ENCODE measurements around the gene MPZL1. TPM values are rescaled to one million over a fixed set of nuclear protein-coding genes. Genes with fewer than 3 reads are reported as not detected.

MPZL1 gene
- total and polyA plus RNA-seq, 2 donors (not counting 3 experiments of a cell fraction or from before 2014, with no cell fraction given), result 41.7 to 99.1 TPM

DNA sequence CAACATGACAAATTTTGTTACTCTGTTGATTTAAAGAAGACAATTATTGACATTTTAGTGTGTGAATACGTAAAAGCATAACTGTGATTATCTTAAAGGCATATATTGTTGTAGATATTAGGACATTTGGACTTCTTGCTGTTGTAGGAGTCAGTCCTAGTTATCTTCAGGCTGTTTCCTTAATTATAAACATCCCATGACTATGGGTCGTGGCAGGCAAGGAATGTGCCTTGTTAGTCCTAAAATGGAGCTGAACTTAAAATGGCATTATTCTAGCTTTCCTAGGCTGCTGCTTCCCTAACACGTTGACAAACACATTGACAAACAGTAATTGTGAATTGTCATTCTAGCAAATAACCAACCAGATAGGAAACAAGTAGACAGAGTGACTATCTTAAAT is 4.4 kb upstream of the MPZL1 start:
- no peaks in the 10 kb centered on the region for H3K9me3 ChIP-seq (replicated peaks; ENCODE audit: control insufficient read depth, insufficient read depth, low read length)
- H3K4me2 ChIP-seq (ENCODE audit: insufficient read depth, low read length), result no peak overlapping the region
- no peak overlapping the region for H2AFZ ChIP-seq (ENCODE audit: low read depth, low read length)
- H3K27ac ChIP-seq (ENCODE audit: insufficient read depth, low read depth, low read length), result no peak overlapping the region
- intact Hi-C loops (cut with micrococcal nuclease), result loop anchor here (10.0 kb wide), 1 partner anchor 1647 kb away; the partner anchor contains the start of genes BLZF1 and NME7
- H3K9ac ChIP-seq (replicated peaks; ENCODE audit: extremely low read depth, insufficient read depth, low read length), result no peak overlapping the region
- no TSS peak for BruUV-seq (replicated peaks)
- no peaks in the 10 kb centered on the region for H4K20me1 ChIP-seq (replicated peaks; ENCODE audit: control insufficient read depth, extremely low read depth, insufficient read depth, low read length)
- no peak for DNase-seq (ENCODE audit: low read depth, low spot score)
- peaks cover 0 to 1% of the 10 kb centered on the region in 2 experiments for H3K27me3 ChIP-seq (ENCODE audit: control insufficient read depth in 2 of 2, insufficient read depth in 2 of 2, low read length in 2 of 2)
- no peaks in the 10 kb centered on the region for H3K9me1 ChIP-seq (replicated peaks; ENCODE audit: control insufficient read depth, extremely low read depth, insufficient read depth, low read length)
- FAIRE-seq, result no peak
- ChIA-PET CTCF (interaction anchor here (0.6 to 1.9 kb wide), 5 partner anchors 80 to 497 kb away, joined by 3 to 6 read pairs (median 4); partner anchors contain the start of gene POU2F1), POLR2A (no interaction called here)
- H3K4me3 ChIP-seq (replicated peaks in 1 of 3; ENCODE audit: insufficient read depth in 1 of 3, low read depth in 1 of 3, low read length in 3 of 3), result no peak overlapping the region
- no peaks in the 10 kb centered on the region for H3K36me3 ChIP-seq (ENCODE audit: control insufficient read depth in 2 of 2, extremely low read depth in 1 of 2, insufficient read depth in 2 of 2, low read length in 2 of 2)
- TF ChIP-seq, protein P1, sequence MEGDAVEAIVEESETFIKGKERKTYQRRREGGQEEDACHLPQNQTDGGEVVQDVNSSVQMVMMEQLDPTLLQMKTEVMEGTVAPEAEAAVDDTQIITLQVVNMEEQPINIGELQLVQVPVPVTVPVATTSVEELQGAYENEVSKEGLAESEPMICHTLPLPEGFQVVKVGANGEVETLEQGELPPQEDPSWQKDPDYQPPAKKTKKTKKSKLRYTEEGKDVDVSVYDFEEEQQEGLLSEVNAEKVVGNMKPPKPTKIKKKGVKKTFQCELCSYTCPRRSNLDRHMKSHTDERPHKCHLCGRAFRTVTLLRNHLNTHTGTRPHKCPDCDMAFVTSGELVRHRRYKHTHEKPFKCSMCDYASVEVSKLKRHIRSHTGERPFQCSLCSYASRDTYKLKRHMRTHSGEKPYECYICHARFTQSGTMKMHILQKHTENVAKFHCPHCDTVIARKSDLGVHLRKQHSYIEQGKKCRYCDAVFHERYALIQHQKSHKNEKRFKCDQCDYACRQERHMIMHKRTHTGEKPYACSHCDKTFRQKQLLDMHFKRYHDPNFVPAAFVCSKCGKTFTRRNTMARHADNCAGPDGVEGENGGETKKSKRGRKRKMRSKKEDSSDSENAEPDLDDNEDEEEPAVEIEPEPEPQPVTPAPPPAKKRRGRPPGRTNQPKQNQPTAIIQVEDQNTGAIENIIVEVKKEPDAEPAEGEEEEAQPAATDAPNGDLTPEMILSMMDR (IDR thresholded peaks at IDR 0.05; ENCODE audit: extremely low read depth in 1 of 2, insufficient read depth in 1 of 2, low read depth in 1 of 2, low read length in 2 of 2), result no peak
- no peak for TF ChIP-seq GATA2 (IDR thresholded peaks at IDR 0.05; ENCODE audit: insufficient read depth, insufficient read length, low read depth, low read length)
- TF ChIP-seq POLR2AphosphoS5 (IDR thresholded peaks at IDR 0.05; ENCODE audit: insufficient read depth, low read depth, low read length), result no peak
- TF ChIP-seq MYC (IDR thresholded peaks at IDR 0.05; ENCODE audit: low read depth, low read length), result no peak
- TF ChIP-seq JUN (IDR thresholded peaks at IDR 0.05; ENCODE audit: borderline replicate concordance, insufficient read depth, insufficient read length, low read depth), result no peak
- TF ChIP-seq, protein P2, sequence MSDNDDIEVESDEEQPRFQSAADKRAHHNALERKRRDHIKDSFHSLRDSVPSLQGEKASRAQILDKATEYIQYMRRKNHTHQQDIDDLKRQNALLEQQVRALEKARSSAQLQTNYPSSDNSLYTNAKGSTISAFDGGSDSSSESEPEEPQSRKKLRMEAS (IDR thresholded peaks at IDR 0.05; ENCODE audit: insufficient read depth, insufficient read length), result no peak
- no peak for TF ChIP-seq EZH2 (IDR thresholded peaks at IDR 0.05; ENCODE audit: borderline replicate concordance, low read depth, low read length, severe bottlenecking)
- no peak for TF ChIP-seq FOS (IDR thresholded peaks at IDR 0.05; ENCODE audit: borderline replicate concordance, insufficient read depth, low read length)
- TF ChIP-seq POLR2A (IDR thresholded peaks at IDR 0.05; ENCODE audit: low read depth, low read length), result no peak
- dilution Hi-C loops (cut with MboI; ENCODE audit: extremely low pct_ligation_motif_present, low sequenced_read_pairs), result no loop called here
- peaks cover 18% of the 10 kb centered on the region for H3K4me1 ChIP-seq (ENCODE audit: control insufficient read depth, extremely low read depth, insufficient read depth, low read length)
- peaks cover 3% of the 10 kb centered on the region for H3K79me2 ChIP-seq (ENCODE audit: control insufficient read depth, insufficient read depth, low read length)
